SK-N-SH (cell line): ENCODE results near the gene ARL2BP. TPM values are rescaled to one million over a fixed set of nuclear protein-coding genes. Genes with fewer than 3 reads are reported as not detected.

Experiments
- CTCF ChIA-PET: fragments of 300-600, 350-600 bp; formaldehyde crosslinking; extraction: SDS; loops from one replicate; lab custom pipeline; 2021; lab: Yijun Ruan, JAX
- POLR2A ChIA-PET: fragments of 350-600 bp; sonication (Branson Sonifier 250); formaldehyde crosslinking; extraction: SDS; loops from one replicate; lab custom pipeline; 2020; ENCODE audit warnings: antibody characterized with exemption, inconsistent platforms; lab: Yijun Ruan, JAX
- DNase-seq: peaks from one replicate; pipeline ENCODE4 v3.0.0; 2012
- H2AFZ ChIP-seq: fragments of 200-600 bp; sonication (generic); 2 replicates; pipeline ENCODE4 v1.8.1; 2016; ENCODE audit warnings: antibody characterized with exemption, mild to moderate bottlenecking, low read depth
- H3F3A ChIP-seq: fragments of 200-600 bp; sonication (generic); replicated peaks from 2 replicates; pipeline ENCODE3; 2016; ENCODE audit warnings: antibody characterized with exemption, mild to moderate bottlenecking; ENCODE audit not compliant: insufficient read depth
- H3K27ac ChIP-seq, 2 experiments: fragments of 200-500 bp in 1 of 2; fragments of 200-600 bp in 1 of 2; sonication (Bioruptor generic) in 1 of 2; sonication (generic), shearing (Covaris generic) in 1 of 2; 2 replicates each; pipeline versions ENCODE4 v1.5.1 to v1.6.1; 2014 to 2016; ENCODE audit warnings: low read depth in 2 of 2, inconsistent platforms in 1 of 2, low read length in 1 of 2, mild to moderate bottlenecking in 1 of 2, mixed read lengths in 1 of 2
- H3K27me3 ChIP-seq: fragments of 200-600 bp; sonication (generic), shearing (Covaris generic); 2 replicates; pipeline ENCODE4 v1.6.1; 2016; ENCODE audit warnings: mixed run types; ENCODE audit not compliant: insufficient read depth
- H3K36me3 ChIP-seq, 2 experiments: fragments of 200-500 bp in 1 of 2; fragments of 200-600 bp in 1 of 2; sonication (Bioruptor generic) in 1 of 2; sonication (generic) in 1 of 2; replicated peaks in 1 of 2; 2 replicates each; pipeline versions ENCODE3 to v1.5.1; 2014 to 2016; ENCODE audit warnings: low read length in 1 of 2, mild to moderate bottlenecking in 1 of 2; ENCODE audit not compliant: insufficient read depth in 2 of 2, control insufficient read depth in 1 of 2
- H3K4me1 ChIP-seq, 2 experiments: fragments of 200-500 bp in 1 of 2; fragments of 200-600 bp in 1 of 2; sonication (Bioruptor generic) in 1 of 2; sonication (generic), shearing (Covaris generic) in 1 of 2; 2 replicates each; pipeline versions ENCODE4 v1.5.1 to v1.6.1; 2014 to 2016; ENCODE audit warnings: low read depth in 1 of 2, low read length in 1 of 2, mixed run types in 1 of 2; ENCODE audit not compliant: insufficient read depth in 2 of 2, control insufficient read depth in 1 of 2
- H3K4me2 ChIP-seq: fragments of 200-600 bp; sonication (generic), shearing (Covaris generic); 2 replicates; pipeline ENCODE4 v1.6.1; 2017; ENCODE audit warnings: mixed run types
- H3K4me3 ChIP-seq, 2 experiments: fragments of 200-500 bp in 1 of 2; fragments of 200-600 bp in 1 of 2; sonication (Bioruptor generic) in 1 of 2; sonication (generic), shearing (Covaris generic) in 1 of 2; 2 replicates each; pipeline versions ENCODE4 v1.5.1 to v1.8.1; 2014 to 2016; ENCODE audit warnings: low read depth in 2 of 2, inconsistent platforms in 1 of 2, low read length in 1 of 2, mild to moderate bottlenecking in 1 of 2, mixed read lengths in 1 of 2, moderate library complexity in 1 of 2
- H3K79me2 ChIP-seq: fragments of 200-600 bp; sonication (generic); 2 replicates; pipeline ENCODE4 v1.8.1; 2017; ENCODE audit warnings: mild to moderate bottlenecking; ENCODE audit not compliant: insufficient read depth
- H3K9ac ChIP-seq: fragments of 200-600 bp; sonication (generic); 2 replicates; pipeline ENCODE4 v1.6.1; 2017; ENCODE audit warnings: mixed run types
- H3K9me2 ChIP-seq: fragments of 200-600 bp; sonication (generic); 2 replicates; pipeline ENCODE4 v1.6.1; 2017; ENCODE audit warnings: mixed run types
- H3K9me3 ChIP-seq: fragments of 200-600 bp; sonication (generic); 2 replicates; pipeline ENCODE4 v1.6.1; 2017; ENCODE audit warnings: mixed run types, mild to moderate bottlenecking, moderate library complexity
- H4K20me1 ChIP-seq: fragments of 200-600 bp; sonication (generic); 2 replicates; pipeline ENCODE4 v1.6.1; 2017; ENCODE audit warnings: mild to moderate bottlenecking, mixed run types; ENCODE audit not compliant: insufficient read depth
- ELF1 ChIP-seq: IDR thresholded peaks from 2 replicates; pipeline ENCODE4 v1.4.0; 2012
- EP300 ChIP-seq, 2 experiments: IDR thresholded peaks; 2 replicates each; pipeline versions ENCODE4 v1.4.0 to v1.6.1; 2012; ENCODE audit warnings: borderline replicate concordance in 1 of 2, low read depth in 1 of 2, low read length in 1 of 2
- FOSL2 ChIP-seq: IDR thresholded peaks from 2 replicates; pipeline ENCODE4 v1.4.0; 2012; ENCODE audit warnings: low read depth, mild to moderate bottlenecking, moderate library complexity, borderline replicate concordance
- FOXM1 ChIP-seq: IDR thresholded peaks from 2 replicates; pipeline ENCODE4 v1.4.0; 2012; ENCODE audit warnings: low read depth, mild to moderate bottlenecking
- GABPA ChIP-seq: IDR thresholded peaks from 2 replicates; pipeline ENCODE4 v1.4.0; 2012; ENCODE audit warnings: low read depth, mild to moderate bottlenecking
- GATA2 ChIP-seq: sonication (generic); formaldehyde crosslinking; IDR thresholded peaks from 2 replicates; pipeline ENCODE4 v1.5.0; 2020; ENCODE audit warnings: mild to moderate bottlenecking, missing genetic modification reagents
- MEF2A ChIP-seq: IDR thresholded peaks from 2 replicates; pipeline ENCODE4 v1.4.0; 2012; ENCODE audit warnings: low read depth, borderline replicate concordance
- MXI1 ChIP-seq: IDR thresholded peaks from 2 replicates; pipeline ENCODE4 v1.6.1; 2012; ENCODE audit warnings: mild to moderate bottlenecking, low read depth, low read length, improper control_type of control experiment
- NFIC ChIP-seq: IDR thresholded peaks from 2 replicates; pipeline ENCODE4 v1.4.0; 2012; ENCODE audit warnings: borderline replicate concordance
- POLR2AphosphoS5 ChIP-seq: IDR thresholded peaks from 2 replicates; pipeline ENCODE4 v1.6.1; 2012; ENCODE audit warnings: low read depth, low read length
- RAD21 ChIP-seq: IDR thresholded peaks from 2 replicates; pipeline ENCODE4 v1.6.1; 2012; ENCODE audit warnings: mild to moderate bottlenecking, low read length
- RCOR1 ChIP-seq: fragments of 150-350 bp; IDR thresholded peaks from 2 replicates; pipeline ENCODE4 v1.6.1; 2017; ENCODE audit warnings: antibody characterized with exemption, low read length
- SMC3 ChIP-seq: IDR thresholded peaks from 2 replicates; pipeline ENCODE4 v1.6.1; 2012; ENCODE audit warnings: low read depth, low read length, improper control_type of control experiment
- TEAD4 ChIP-seq: IDR thresholded peaks from 2 replicates; pipeline ENCODE4 v1.4.0; 2012; ENCODE audit warnings: mild to moderate bottlenecking, borderline replicate concordance; ENCODE audit not compliant: insufficient read depth
- WGBS: methylation state at CpG from one replicate; pipeline ENCODE4 v1.1.6; 2017; ENCODE audit warnings: low lambda C conversion rate; 5-methylcytosine and 5-hydroxymethylcytosine counted together
- polyA plus RNA-seq, 3 experiments: library from polyadenylated mRNA; depleted of rRNA; stranded (reverse); fragments of >200 nt; gene quantifications; 2 replicates each; pipeline ENCODE4 v1.2.3, GENCODE V29; 2012
- TF ChIP-seq, protein P1 (sequence below): IDR thresholded peaks from 2 replicates; pipeline ENCODE4 v1.4.0; 2012; ENCODE audit warnings: low read depth, borderline replicate concordance
- TF ChIP-seq, protein P2 (sequence below): IDR thresholded peaks from 2 replicates; pipeline ENCODE4; 2012
- TF ChIP-seq, protein P3 (sequence below): IDR thresholded peaks from 2 replicates; pipeline ENCODE4 v1.6.1; 2012; ENCODE audit warnings: mild to moderate bottlenecking, low read depth, low read length, moderate library complexity
- TF ChIP-seq, protein P4 (sequence below): fragments of 150-350 bp; IDR thresholded peaks from 2 replicates; pipeline ENCODE4 v1.6.1; 2017; ENCODE audit warnings: antibody characterized with exemption, low read length, low read depth, borderline replicate concordance
- TF ChIP-seq, protein P5 (sequence below): IDR thresholded peaks from 2 replicates; pipeline ENCODE4 v1.4.0; 2012; ENCODE audit warnings: low read depth, borderline replicate concordance

The ARL2BP gene
- polyA plus RNA-seq, 1 of the 3 experiments (the other 2 are of a cell fraction), result 61.8 TPM

DNA sequence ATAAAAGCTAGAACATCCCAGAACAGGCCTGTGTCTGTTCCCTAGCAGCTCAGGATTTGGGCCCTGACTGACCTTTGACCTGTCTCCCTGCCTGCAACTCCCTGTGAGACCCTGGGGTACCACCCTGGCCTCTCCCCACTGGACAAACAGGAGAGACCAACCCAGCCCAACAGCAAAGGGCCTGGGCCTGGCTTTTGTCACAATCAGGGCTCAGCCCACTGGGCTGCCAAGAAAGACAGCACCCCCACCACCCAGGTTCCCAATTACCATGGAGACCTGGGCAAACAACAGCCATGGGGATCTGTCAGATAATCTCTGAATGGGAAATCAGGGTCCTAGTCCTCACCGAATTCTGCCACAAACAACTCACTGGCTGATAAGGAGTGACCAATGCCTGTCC is 28.3 kb downstream of the ARL2BP start:
- Histone ChIP-seq H3K4me2 (no peak overlapping the region), H4K20me1 (no peaks in the 10 kb centered on the region), H3K4me3 (no peak overlapping the region), H3K9ac (no peak overlapping the region), H3K9me3 (no peaks in the 10 kb centered on the region), H2AFZ (no peak overlapping the region), H3K27me3 (no peaks in the 10 kb centered on the region), H3K9me2 (no peaks in the 10 kb centered on the region), H3K79me2 (no peaks in the 10 kb centered on the region), H3K36me3 (no peaks in the 10 kb centered on the region), H3F3A (no peaks in the 10 kb centered on the region), H3K4me1 (peaks cover 4 to 14% of the 10 kb centered on the region in 2 experiments; a peak in 2 of 4 replicates), H3K27ac (no peak overlapping the region)
- peak; percentile 79 for TF ChIP-seq GATA2 (CRISPR knock-in tag)
- TF ChIP-seq, protein P1, sequence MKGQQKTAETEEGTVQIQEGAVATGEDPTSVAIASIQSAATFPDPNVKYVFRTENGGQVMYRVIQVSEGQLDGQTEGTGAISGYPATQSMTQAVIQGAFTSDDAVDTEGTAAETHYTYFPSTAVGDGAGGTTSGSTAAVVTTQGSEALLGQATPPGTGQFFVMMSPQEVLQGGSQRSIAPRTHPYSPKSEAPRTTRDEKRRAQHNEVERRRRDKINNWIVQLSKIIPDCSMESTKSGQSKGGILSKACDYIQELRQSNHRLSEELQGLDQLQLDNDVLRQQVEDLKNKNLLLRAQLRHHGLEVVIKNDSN, result no peak
- 0 out of 2 replicates have a peak, but pooled peaks have one; percentile 30 for TF ChIP-seq MXI1
- TF ChIP-seq RCOR1, result peak; percentile 52; the same call in 1 of the 2 replicates
- no peak for TF ChIP-seq TEAD4
- 0 out of 4 replicates have a peak, but pooled peaks of 1 of the 2 experiments have one; percentile 24 for TF ChIP-seq EP300 (IDR thresholded peaks at IDR 0.05; ENCODE audit: borderline replicate concordance in 1 of 2, low read depth in 1 of 2, low read length in 1 of 2)
- ChIA-PET POLR2A (no interaction called here), CTCF (interaction anchor here (0.6 to 1.0 kb wide), 5 partner anchors 10 to 670 kb away, joined by 3 read pairs; no protein-coding TSS in a partner anchor)
- 60% methylated on average over 1 of the region's 1 CpG for WGBS
- peak; percentile 87 for DNase-seq

DNA sequence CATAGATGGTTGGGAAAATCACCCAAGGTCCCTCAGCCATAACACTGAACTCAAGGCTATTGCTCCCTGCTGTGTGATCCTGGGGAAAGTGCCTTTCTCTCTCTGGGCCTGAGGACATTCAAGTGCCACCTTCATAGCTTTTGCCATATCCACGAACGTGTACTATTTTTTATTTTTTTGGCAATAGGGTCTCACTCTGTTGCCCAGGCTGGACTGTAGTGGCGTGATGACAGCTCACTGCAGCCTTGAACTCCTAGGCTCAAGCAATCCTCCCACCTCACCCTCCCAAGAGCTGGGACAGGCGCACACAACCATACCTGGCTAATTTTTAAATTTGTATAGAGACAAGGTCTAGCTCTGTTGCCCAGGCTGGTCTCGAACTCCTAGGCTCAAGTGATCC is 28.8 kb downstream of the ARL2BP start:
- Histone ChIP-seq H3K9ac (no peak overlapping the region), H3K27ac (no peak overlapping the region), H3K9me3 (no peaks in the 10 kb centered on the region), H3F3A (no peaks in the 10 kb centered on the region), H2AFZ (no peak overlapping the region), H3K4me1 (peaks cover 4 to 10% of the 10 kb centered on the region in 2 experiments; a peak in 2 of 4 replicates), H3K79me2 (no peaks in the 10 kb centered on the region), H3K4me3 (no peak overlapping the region), H3K27me3 (no peaks in the 10 kb centered on the region), H4K20me1 (no peaks in the 10 kb centered on the region), H3K36me3 (no peaks in the 10 kb centered on the region)
- ChIA-PET CTCF (interaction anchor here (0.6 to 1.0 kb wide), 4 partner anchors 26 to 246 kb away, joined by 3 read pairs; partner anchors contain the start of gene CPNE2), POLR2A (interaction anchor here (0.6 kb wide), 1 partner anchor 26 kb away, joined by 3 read pairs; no protein-coding TSS in a partner anchor)
- TF ChIP-seq GATA2 (CRISPR knock-in tag) (no peak), ELF1 (no peak), MEF2A (no peak), RAD21 (no peak), FOXM1 (no peak), POLR2AphosphoS5 (no peak), GABPA (no peak), NFIC (no peak), RCOR1 (no peak), SMC3 (no peak), EP300 (IDR thresholded peaks at IDR 0.05; ENCODE audit: borderline replicate concordance in 1 of 2, low read depth in 1 of 2, low read length in 1 of 2) (no peak), FOSL2 (no peak)
- TF ChIP-seq, protein P2, sequence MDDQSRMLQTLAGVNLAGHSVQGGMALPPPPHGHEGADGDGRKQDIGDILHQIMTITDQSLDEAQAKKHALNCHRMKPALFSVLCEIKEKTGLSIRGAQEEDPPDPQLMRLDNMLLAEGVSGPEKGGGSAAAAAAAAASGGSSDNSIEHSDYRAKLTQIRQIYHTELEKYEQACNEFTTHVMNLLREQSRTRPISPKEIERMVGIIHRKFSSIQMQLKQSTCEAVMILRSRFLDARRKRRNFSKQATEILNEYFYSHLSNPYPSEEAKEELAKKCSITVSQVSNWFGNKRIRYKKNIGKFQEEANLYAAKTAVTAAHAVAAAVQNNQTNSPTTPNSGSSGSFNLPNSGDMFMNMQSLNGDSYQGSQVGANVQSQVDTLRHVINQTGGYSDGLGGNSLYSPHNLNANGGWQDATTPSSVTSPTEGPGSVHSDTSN, result no peak
- TF ChIP-seq, protein P3, sequence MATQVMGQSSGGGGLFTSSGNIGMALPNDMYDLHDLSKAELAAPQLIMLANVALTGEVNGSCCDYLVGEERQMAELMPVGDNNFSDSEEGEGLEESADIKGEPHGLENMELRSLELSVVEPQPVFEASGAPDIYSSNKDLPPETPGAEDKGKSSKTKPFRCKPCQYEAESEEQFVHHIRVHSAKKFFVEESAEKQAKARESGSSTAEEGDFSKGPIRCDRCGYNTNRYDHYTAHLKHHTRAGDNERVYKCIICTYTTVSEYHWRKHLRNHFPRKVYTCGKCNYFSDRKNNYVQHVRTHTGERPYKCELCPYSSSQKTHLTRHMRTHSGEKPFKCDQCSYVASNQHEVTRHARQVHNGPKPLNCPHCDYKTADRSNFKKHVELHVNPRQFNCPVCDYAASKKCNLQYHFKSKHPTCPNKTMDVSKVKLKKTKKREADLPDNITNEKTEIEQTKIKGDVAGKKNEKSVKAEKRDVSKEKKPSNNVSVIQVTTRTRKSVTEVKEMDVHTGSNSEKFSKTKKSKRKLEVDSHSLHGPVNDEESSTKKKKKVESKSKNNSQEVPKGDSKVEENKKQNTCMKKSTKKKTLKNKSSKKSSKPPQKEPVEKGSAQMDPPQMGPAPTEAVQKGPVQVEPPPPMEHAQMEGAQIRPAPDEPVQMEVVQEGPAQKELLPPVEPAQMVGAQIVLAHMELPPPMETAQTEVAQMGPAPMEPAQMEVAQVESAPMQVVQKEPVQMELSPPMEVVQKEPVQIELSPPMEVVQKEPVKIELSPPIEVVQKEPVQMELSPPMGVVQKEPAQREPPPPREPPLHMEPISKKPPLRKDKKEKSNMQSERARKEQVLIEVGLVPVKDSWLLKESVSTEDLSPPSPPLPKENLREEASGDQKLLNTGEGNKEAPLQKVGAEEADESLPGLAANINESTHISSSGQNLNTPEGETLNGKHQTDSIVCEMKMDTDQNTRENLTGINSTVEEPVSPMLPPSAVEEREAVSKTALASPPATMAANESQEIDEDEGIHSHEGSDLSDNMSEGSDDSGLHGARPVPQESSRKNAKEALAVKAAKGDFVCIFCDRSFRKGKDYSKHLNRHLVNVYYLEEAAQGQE, result no peak
- TF ChIP-seq, protein P4, sequence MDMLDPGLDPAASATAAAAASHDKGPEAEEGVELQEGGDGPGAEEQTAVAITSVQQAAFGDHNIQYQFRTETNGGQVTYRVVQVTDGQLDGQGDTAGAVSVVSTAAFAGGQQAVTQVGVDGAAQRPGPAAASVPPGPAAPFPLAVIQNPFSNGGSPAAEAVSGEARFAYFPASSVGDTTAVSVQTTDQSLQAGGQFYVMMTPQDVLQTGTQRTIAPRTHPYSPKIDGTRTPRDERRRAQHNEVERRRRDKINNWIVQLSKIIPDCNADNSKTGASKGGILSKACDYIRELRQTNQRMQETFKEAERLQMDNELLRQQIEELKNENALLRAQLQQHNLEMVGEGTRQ, result no peak
- TF ChIP-seq, protein P5, sequence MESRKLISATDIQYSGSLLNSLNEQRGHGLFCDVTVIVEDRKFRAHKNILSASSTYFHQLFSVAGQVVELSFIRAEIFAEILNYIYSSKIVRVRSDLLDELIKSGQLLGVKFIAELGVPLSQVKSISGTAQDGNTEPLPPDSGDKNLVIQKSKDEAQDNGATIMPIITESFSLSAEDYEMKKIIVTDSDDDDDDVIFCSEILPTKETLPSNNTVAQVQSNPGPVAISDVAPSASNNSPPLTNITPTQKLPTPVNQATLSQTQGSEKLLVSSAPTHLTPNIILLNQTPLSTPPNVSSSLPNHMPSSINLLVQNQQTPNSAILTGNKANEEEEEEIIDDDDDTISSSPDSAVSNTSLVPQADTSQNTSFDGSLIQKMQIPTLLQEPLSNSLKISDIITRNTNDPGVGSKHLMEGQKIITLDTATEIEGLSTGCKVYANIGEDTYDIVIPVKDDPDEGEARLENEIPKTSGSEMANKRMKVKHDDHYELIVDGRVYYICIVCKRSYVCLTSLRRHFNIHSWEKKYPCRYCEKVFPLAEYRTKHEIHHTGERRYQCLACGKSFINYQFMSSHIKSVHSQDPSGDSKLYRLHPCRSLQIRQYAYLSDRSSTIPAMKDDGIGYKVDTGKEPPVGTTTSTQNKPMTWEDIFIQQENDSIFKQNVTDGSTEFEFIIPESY, result no peak
- TF ChIP-seq, all 33 proteins: peak for 0
- Histone ChIP-seq H3K9me2 (no peaks in the 10 kb centered on the region), H3K4me2 (no peak overlapping the region)
- 91% methylated on average over 5 of the region's 5 CpGs for WGBS
- DNase-seq, result no peak
